ENCODE results near the gene SLC7A8. TPM values are rescaled to one million over a fixed set of nuclear protein-coding genes. Genes with fewer than 3 reads are reported as not detected.

SLC7A8 gene
- total RNA-seq, 1 donor from 2014 or later: 1.8 TPM

DNA sequence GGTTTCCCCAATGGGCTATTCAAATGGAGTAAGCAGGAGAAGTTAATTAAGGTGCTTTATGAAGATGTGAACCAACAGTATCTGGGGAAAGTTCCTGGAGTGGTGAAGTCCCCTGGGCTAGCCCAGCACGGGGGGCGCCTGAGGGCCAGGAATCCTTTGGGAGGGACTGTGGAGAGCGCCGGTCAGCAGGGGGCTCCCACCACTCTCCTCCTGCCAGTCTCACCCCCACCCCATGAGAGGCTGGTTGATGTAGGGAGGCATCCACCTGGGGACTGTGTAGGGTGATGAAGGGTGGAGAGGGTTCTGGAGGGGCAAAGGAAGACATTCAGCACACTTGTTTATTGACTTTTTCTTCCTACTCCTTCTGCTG is 68.8 kb downstream of the SLC7A8 start:
- ATAC-seq (ENCODE audit: low read depth) (no peak), DNase-seq (no peak)
- H3K9me3 Mint-ChIP-seq: no peaks in the 10 kb centered on the region
- TF ChIP-seq, protein P1, sequence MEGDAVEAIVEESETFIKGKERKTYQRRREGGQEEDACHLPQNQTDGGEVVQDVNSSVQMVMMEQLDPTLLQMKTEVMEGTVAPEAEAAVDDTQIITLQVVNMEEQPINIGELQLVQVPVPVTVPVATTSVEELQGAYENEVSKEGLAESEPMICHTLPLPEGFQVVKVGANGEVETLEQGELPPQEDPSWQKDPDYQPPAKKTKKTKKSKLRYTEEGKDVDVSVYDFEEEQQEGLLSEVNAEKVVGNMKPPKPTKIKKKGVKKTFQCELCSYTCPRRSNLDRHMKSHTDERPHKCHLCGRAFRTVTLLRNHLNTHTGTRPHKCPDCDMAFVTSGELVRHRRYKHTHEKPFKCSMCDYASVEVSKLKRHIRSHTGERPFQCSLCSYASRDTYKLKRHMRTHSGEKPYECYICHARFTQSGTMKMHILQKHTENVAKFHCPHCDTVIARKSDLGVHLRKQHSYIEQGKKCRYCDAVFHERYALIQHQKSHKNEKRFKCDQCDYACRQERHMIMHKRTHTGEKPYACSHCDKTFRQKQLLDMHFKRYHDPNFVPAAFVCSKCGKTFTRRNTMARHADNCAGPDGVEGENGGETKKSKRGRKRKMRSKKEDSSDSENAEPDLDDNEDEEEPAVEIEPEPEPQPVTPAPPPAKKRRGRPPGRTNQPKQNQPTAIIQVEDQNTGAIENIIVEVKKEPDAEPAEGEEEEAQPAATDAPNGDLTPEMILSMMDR (IDR thresholded peaks at IDR 0.05): no peak
- ChIA-PET CTCF (no interaction called here), POLR2A (no interaction called here)
- H3K27me3 Mint-ChIP-seq: peaks cover 8% of the 10 kb centered on the region
- H3K36me3 Mint-ChIP-seq (ENCODE audit: low read depth): no peaks in the 10 kb centered on the region
- no peak overlapping the region for H3K4me3 Mint-ChIP-seq
- intact Hi-C loops (cut with micrococcal nuclease): no loop called here
- no peak overlapping the region for H3K27ac Mint-ChIP-seq
- H3K4me1 Mint-ChIP-seq: peaks cover 9% of the 10 kb centered on the region

DNA sequence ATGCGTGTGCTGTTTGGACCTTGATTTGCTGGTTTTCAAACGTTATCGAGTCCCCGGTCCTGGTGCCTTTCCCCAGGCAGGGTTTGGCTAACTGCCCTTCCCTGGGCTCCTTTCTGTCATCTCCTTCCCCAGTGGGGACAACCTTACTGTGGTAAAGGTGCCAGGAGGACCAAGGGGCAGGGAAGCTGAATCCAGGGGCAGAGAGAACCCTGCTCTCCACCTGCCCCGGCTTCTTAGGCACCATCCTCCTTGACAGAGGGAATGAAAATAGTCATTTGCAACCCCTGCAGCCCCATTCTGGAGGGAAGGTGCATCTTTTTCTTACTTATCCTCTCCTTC is 69.4 kb downstream of the SLC7A8 start:
- no peak for ATAC-seq (ENCODE audit: low read depth)
- peaks cover 8% of the 10 kb centered on the region for H3K27me3 Mint-ChIP-seq
- intact Hi-C loops (cut with micrococcal nuclease): no loop called here
- POLR2A ChIA-PET: no interaction called here
- CTCF ChIA-PET: interaction anchor here (0.7 kb wide), 1 partner anchor 222 kb away, joined by 3 read pairs; no protein-coding TSS in a partner anchor
- TF ChIP-seq, protein P1 (IDR thresholded peaks at IDR 0.05): no peak
- H3K36me3 Mint-ChIP-seq (ENCODE audit: low read depth): no peaks in the 10 kb centered on the region
- H3K27ac Mint-ChIP-seq: no peak overlapping the region
- DNase-seq: no peak
- no peaks in the 10 kb centered on the region for H3K9me3 Mint-ChIP-seq
- no peak overlapping the region for H3K4me3 Mint-ChIP-seq
- H3K4me1 Mint-ChIP-seq: peaks cover 3% of the 10 kb centered on the region

DNA sequence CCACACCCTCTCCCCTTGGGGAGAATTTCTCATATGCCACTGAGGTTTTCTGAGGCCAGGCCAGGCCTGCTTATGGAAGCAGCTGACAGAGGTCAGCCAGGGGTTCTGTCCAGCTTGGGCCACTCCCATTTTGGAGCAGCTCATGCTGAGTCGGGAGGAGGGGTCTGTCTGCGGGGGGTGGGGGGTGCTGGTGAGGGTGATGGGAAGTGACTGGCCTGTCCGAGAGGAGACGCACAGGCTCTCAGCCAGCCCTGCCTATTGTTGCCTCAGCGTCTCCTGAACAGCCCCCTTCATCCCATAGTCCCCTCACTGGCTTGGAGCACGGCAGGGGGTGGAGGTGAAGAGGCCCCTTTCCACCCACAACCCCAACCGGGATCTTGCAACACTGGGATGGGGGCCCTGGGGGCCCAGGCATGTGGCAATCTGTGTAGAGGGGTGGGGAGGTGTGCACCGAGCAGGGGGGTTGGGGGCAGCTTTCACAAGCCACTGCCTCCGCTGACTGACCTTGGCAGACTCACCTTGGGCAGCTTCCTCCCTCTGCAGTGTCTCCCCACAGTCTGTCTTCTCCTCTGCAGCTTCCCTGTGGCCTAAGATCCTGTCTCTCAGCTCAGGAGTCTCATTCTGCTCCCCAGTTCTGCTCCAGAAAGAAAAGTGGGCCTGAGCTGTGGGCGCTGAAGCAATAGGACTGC is 69.9 kb downstream of the SLC7A8 start:
- H3K9me3 Mint-ChIP-seq: no peaks in the 10 kb centered on the region

DNA sequence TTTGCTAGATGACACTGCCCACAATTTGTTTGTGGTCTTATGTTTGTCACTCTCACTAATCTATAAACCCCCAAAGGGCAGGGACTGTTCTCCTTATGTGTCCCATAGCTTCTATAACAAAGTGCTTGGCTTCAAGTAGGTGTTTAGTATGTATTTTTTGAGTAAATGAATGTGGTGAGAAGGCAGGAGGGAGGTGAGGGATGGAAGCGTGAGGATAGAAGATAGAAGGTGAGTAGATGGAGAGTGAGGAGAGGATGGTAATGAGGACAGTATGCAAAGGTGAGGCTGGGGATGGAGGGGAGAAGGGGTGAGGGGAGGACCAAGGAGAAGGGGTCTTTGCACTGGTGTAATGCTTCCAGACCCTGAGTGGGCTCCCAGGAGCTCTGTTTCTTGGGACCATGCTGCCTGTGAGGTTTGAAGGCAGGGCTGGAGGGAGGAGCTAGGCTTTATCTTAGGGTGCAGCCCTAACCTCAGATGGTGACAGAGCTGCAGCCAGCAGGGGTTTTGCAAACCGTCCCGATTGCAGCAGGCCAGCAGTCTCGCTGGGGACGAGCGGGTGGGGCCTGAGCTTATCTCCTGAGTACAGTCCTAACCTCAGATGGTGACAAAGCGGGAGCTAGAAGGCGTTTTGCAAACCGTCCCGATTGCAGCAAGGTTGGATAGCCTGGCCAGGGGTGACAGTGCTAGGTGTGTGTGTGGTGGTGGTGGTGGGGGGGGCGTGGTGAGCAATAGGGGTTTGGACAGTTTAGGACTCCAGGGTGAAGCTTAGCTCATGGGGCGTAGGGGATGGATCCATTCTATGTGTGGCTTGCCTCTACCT is 70.9 kb downstream of the SLC7A8 start:
- Mint-ChIP-seq H3K9me3 (no peaks in the 10 kb centered on the region), H3K4me1 (no peaks in the 10 kb centered on the region), H3K27ac (no peak overlapping the region), H3K27me3 (peaks cover 8% of the 10 kb centered on the region), H3K36me3 (ENCODE audit: low read depth) (no peaks in the 10 kb centered on the region), H3K4me3 (no peak overlapping the region)
- TF ChIP-seq, protein P1 (IDR thresholded peaks at IDR 0.05): no peak
- ChIA-PET POLR2A (no interaction called here), CTCF (interaction anchor here (1.2 kb wide), 1 partner anchor 8 kb away, joined by 6 read pairs; no protein-coding TSS in a partner anchor)
- DNase-seq (no peak), ATAC-seq (ENCODE audit: low read depth) (no peak)
- intact Hi-C loops (cut with micrococcal nuclease): no loop called here

More for the DNA sequence above, 69.9 kb downstream of the SLC7A8 start:
- H3K36me3 Mint-ChIP-seq (ENCODE audit: low read depth): no peaks in the 10 kb centered on the region
- H3K27ac Mint-ChIP-seq: no peak overlapping the region
- H3K4me3 Mint-ChIP-seq: no peak overlapping the region
- CTCF ChIA-PET: interaction anchor here (0.7 to 1.2 kb wide), 2 partner anchors 7 to 222 kb away, joined by 3 to 6 read pairs; no protein-coding TSS in a partner anchor
- TF ChIP-seq, protein P1 (IDR thresholded peaks at IDR 0.05): no peak
- intact Hi-C loops (cut with micrococcal nuclease): no loop called here
- POLR2A ChIA-PET: no interaction called here
- no peaks in the 10 kb centered on the region for H3K4me1 Mint-ChIP-seq
- DNase-seq: no peak
- ATAC-seq (ENCODE audit: low read depth): no peak
- peaks cover 8% of the 10 kb centered on the region for H3K27me3 Mint-ChIP-seq

All from activated B cell treated with CpG ODN at 0.5 μM for 24 hours (primary cell).